ENCODE measurements around the gene SCGN. TPM values are rescaled to one million over a fixed set of nuclear protein-coding genes. Genes with fewer than 3 reads are reported as not detected.
A peak's percentile ranks its signal among the peaks of the same experiment; 100 is the strongest.

Gene SCGN
- total RNA-seq, 1 experiment from 2014 or later, result not detected

- intact Hi-C loops (cut with micrococcal nuclease), result no loop called here
- no peak for DNase-seq (ENCODE audit: unreplicated experiment)
- ChIA-PET POLR2A (interaction anchor here (0.5 kb wide), 1 partner anchor 537 kb away, joined by 5 read pairs; no protein-coding TSS in a partner anchor), CTCF (no interaction called here)
- TF ChIP-seq, protein P1, sequence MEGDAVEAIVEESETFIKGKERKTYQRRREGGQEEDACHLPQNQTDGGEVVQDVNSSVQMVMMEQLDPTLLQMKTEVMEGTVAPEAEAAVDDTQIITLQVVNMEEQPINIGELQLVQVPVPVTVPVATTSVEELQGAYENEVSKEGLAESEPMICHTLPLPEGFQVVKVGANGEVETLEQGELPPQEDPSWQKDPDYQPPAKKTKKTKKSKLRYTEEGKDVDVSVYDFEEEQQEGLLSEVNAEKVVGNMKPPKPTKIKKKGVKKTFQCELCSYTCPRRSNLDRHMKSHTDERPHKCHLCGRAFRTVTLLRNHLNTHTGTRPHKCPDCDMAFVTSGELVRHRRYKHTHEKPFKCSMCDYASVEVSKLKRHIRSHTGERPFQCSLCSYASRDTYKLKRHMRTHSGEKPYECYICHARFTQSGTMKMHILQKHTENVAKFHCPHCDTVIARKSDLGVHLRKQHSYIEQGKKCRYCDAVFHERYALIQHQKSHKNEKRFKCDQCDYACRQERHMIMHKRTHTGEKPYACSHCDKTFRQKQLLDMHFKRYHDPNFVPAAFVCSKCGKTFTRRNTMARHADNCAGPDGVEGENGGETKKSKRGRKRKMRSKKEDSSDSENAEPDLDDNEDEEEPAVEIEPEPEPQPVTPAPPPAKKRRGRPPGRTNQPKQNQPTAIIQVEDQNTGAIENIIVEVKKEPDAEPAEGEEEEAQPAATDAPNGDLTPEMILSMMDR (IDR thresholded peaks at IDR 0.05; ENCODE audit: unreplicated experiment), result no peak
- Mint-ChIP-seq H3K4me1 (ENCODE audit: insufficient read depth, unreplicated experiment) (no peaks in the 10 kb centered on the region), H3K27ac (ENCODE audit: low read depth, unreplicated experiment) (no peak overlapping the region), H3K4me3 (ENCODE audit: unreplicated experiment) (no peak overlapping the region), H3K27me3 (ENCODE audit: insufficient read depth, unreplicated experiment) (no peaks in the 10 kb centered on the region), H3K36me3 (ENCODE audit: insufficient read depth, unreplicated experiment) (no peaks in the 10 kb centered on the region), H3K9me3 (ENCODE audit: unreplicated experiment) (no peaks in the 10 kb centered on the region)
- BruUV-seq (replicated peaks), result no TSS peak
These were observed 40.5 kb downstream of the SCGN start for GRCh38 chr6:25692472-25692871.

DNA sequence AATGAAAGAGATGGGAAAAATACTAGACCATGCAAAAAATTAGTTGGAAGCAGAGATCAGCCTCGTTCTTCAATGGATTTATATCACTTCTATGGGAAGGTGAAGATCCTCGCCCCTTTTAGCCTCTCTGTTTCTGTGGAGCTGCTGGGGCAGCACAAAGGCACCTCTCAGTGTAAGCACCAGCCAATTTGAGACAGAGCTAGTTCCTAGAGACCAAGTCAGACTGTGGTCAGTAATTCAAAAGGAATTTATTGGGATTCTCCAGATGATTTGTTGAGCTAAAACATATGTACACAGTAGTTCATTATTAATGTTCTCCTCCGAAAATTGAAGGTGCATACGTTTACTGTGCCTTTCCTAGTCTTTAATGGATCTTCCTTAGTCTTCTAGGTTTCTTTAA, 42.4 kb downstream of the SCGN start:
- Mint-ChIP-seq H3K4me1 (ENCODE audit: insufficient read depth, unreplicated experiment) (no peaks in the 10 kb centered on the region), H3K27ac (ENCODE audit: low read depth, unreplicated experiment) (no peak overlapping the region), H3K4me3 (ENCODE audit: unreplicated experiment) (no peak overlapping the region), H3K9me3 (ENCODE audit: unreplicated experiment) (no peaks in the 10 kb centered on the region), H3K36me3 (ENCODE audit: insufficient read depth, unreplicated experiment) (no peaks in the 10 kb centered on the region), H3K27me3 (ENCODE audit: insufficient read depth, unreplicated experiment) (no peaks in the 10 kb centered on the region)
- POLR2A ChIA-PET, result interaction anchor here (1.3 kb wide), 1 partner anchor 18 kb away, joined by 3 read pairs; no protein-coding TSS in a partner anchor
- BruUV-seq (replicated peaks), result no TSS peak
- intact Hi-C loops (cut with micrococcal nuclease), result no loop called here
- TF ChIP-seq, protein P1 (IDR thresholded peaks at IDR 0.05; ENCODE audit: unreplicated experiment), result no peak
- CTCF ChIA-PET, result interaction anchor here (0.7 to 1.4 kb wide), 3 partner anchors 10 to 24 kb away, joined by 3 to 4 read pairs (median 3); no protein-coding TSS in a partner anchor
- DNase-seq (ENCODE audit: unreplicated experiment), result no peak

DNA sequence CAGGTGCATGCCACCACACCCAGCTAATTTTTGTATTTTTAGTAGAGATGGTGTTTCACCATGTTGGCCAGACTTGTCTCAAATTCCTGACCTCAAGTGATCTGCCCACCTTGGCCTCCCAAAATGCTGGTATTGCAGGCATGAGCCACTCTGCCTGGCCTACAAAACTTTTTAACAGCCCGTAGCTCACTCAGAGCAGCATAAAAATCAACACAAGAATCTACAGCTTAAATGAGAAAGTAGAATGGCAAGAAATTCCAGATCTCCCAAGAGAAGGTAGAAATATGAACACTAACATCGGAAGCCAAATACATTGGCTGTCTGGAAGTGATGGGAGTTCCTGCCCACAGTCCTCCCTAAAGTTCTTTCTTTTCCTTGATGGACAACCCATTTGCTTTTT, 43.7 kb downstream of the SCGN start:
- Mint-ChIP-seq H3K9me3 (ENCODE audit: unreplicated experiment) (no peaks in the 10 kb centered on the region), H3K4me3 (ENCODE audit: unreplicated experiment) (no peak overlapping the region), H3K27ac (ENCODE audit: low read depth, unreplicated experiment) (no peak overlapping the region), H3K36me3 (ENCODE audit: insufficient read depth, unreplicated experiment) (no peaks in the 10 kb centered on the region), H3K4me1 (ENCODE audit: insufficient read depth, unreplicated experiment) (no peaks in the 10 kb centered on the region), H3K27me3 (ENCODE audit: insufficient read depth, unreplicated experiment) (no peaks in the 10 kb centered on the region)
- ChIA-PET CTCF (interaction anchor here (1.4 kb wide), 1 partner anchor 22 kb away, joined by 3 read pairs; no protein-coding TSS in a partner anchor), POLR2A (no interaction called here)
- no peak for DNase-seq (ENCODE audit: unreplicated experiment)
- no TSS peak for BruUV-seq (replicated peaks)
- intact Hi-C loops (cut with micrococcal nuclease), result no loop called here
- TF ChIP-seq, protein P1 (IDR thresholded peaks at IDR 0.05; ENCODE audit: unreplicated experiment), result no peak

DNA sequence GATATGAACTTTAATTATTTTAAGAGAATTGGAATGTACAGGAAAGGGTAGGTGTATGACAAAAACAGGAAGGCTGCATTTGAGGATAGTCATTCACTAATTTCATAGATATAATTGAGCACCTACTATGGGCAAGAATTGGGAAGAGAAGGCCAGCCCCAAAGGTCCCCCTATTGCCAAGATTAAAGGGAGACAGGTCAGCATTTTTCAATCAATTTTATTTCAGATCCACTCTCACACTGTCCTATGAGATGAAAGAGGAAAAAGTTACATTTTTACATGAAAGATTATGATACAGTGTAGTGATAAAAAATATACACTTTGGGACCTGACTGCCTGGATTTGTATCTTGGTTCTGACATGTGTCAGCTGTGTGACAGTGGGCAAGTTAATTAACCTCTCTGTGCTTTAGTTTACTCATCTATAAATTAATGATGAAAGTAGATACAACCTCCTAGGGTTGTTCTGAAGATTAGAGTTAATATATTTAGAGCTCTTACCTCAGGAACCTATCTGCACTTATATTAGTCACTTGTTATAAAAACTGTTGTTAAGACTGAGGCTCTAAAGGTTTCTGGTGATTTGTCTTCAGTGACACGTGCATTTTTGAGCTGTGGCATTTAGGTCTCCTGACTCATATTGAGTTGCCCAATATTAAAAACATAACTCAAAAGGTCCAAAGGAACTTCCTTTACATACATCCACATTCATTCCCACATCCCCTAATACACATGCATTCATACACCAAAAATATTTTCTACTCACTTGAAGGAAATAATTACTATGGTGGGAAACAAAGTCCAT, 45.7 kb downstream of the SCGN start:
- no peaks in the 10 kb centered on the region for H3K27me3 Mint-ChIP-seq (ENCODE audit: insufficient read depth, unreplicated experiment)
- H3K4me1 Mint-ChIP-seq (ENCODE audit: insufficient read depth, unreplicated experiment), result no peaks in the 10 kb centered on the region
- ChIA-PET POLR2A (no interaction called here), CTCF (no interaction called here)
- no peaks in the 10 kb centered on the region for H3K9me3 Mint-ChIP-seq (ENCODE audit: unreplicated experiment)
- no peak overlapping the region for H3K4me3 Mint-ChIP-seq (ENCODE audit: unreplicated experiment)
- TF ChIP-seq, protein P1 (IDR thresholded peaks at IDR 0.05; ENCODE audit: unreplicated experiment), result no peak
- DNase-seq (ENCODE audit: unreplicated experiment), result peak; percentile 44
- H3K27ac Mint-ChIP-seq (ENCODE audit: low read depth, unreplicated experiment), result no peak overlapping the region
- intact Hi-C loops (cut with micrococcal nuclease), result no loop called here
- H3K36me3 Mint-ChIP-seq (ENCODE audit: insufficient read depth, unreplicated experiment), result no peaks in the 10 kb centered on the region
- BruUV-seq (replicated peaks), result no TSS peak

Measured in MCF 10A (cell line).